IPS DF 6.9 (cell line): Measurements from ENCODE around the gene VAV1.

ENCODE experiments used
- DNase-seq: peaks from one replicate; pipeline ENCODE4 v3.0.0-alpha.2; 2013; ENCODE audit warnings: low read depth, low spot score
- H3K27ac ChIP-seq: one replicate; pipeline ENCODE4 v1.5.1; 2013; ENCODE audit warnings: low read length, control low read depth
- H3K27me3 ChIP-seq: 2 replicates; pipeline ENCODE4 v1.6.1; 2013; ENCODE audit warnings: mild to moderate bottlenecking, low read length; ENCODE audit not compliant: control insufficient read depth, insufficient read depth
- H3K36me3 ChIP-seq: 2 replicates; pipeline ENCODE4 v1.6.1; 2013; ENCODE audit warnings: low read length; ENCODE audit not compliant: control insufficient read depth, insufficient read depth
- H3K4me1 ChIP-seq: 2 replicates; pipeline ENCODE4 v1.6.1; 2013; ENCODE audit warnings: low read length; ENCODE audit not compliant: control insufficient read depth, insufficient read depth
- H3K4me3 ChIP-seq: 2 replicates; pipeline ENCODE4 v1.5.1; 2013; ENCODE audit warnings: mild to moderate bottlenecking, low read length
- H3K9me3 ChIP-seq: 2 replicates; pipeline ENCODE4 v1.6.1; 2013; ENCODE audit warnings: low read length, inconsistent platforms; ENCODE audit not compliant: control insufficient read depth, insufficient read depth
- WGBS: extraction: QIAGEN DNeasy Blood & Tissue Kit; methylation state at CpG from one replicate; pipeline ENCODE4 v1.1.7; 2013; ENCODE audit warnings: mixed read lengths, missing lambda C conversion rate; ENCODE audit not compliant: insufficient read length, insufficient coverage; 5-methylcytosine and 5-hydroxymethylcytosine counted together

VAV1 gene

GRCh38 chr19:6772028-6772865, at the start of gene VAV1:
VAV1 (plus strand) TSS chr19:6772708; CDS start chr19:6772808, 100 bp downstream.
- Histone ChIP-seq H3K27me3 (no peaks in the 10 kb centered on the region), H3K36me3 (no peaks in the 10 kb centered on the region), H3K4me1 (peaks cover 7% of the 10 kb centered on the region), H3K9me3 (no peaks in the 10 kb centered on the region), H3K27ac (no peak within 1 kb of the TSS), H3K4me3 (no peak within 1 kb of the TSS)
- no CpG with 5 or more reads among the region's 25 CpGs for WGBS
- DNase-seq, result no peak

- Histone ChIP-seq H3K9me3 (no peaks in the 10 kb centered on the region), H3K27me3 (no peaks in the 10 kb centered on the region), H3K36me3 (no peaks in the 10 kb centered on the region), H3K4me1 (0 out of 2 replicates have a peak, but pooled peaks cover 3% of the 10 kb centered on the region), H3K4me3 (no peak overlapping the region), H3K27ac (no peak overlapping the region)
- no peak for DNase-seq
- no CpG with 5 or more reads among the region's 13 CpGs for WGBS
Measured at GRCh38 chr19:6723108-6723618, 49.3 kb upstream of the VAV1 start.

- Histone ChIP-seq H3K36me3 (no peaks in the 10 kb centered on the region), H3K27ac (no peak overlapping the region), H3K4me1 (0 out of 2 replicates have a peak, but pooled peaks cover 3% of the 10 kb centered on the region), H3K4me3 (no peak overlapping the region), H3K27me3 (no peaks in the 10 kb centered on the region), H3K9me3 (no peaks in the 10 kb centered on the region)
- WGBS, result no CpG with 5 or more reads among the region's 5 CpGs
- DNase-seq, result no peak
Measured at GRCh38 chr19:6723738-6724137, 48.8 kb upstream of the VAV1 start.

GRCh38 chr19:6724631-6725492, 47.6 kb upstream of the VAV1 start:
- Histone ChIP-seq H3K27me3 (no peaks in the 10 kb centered on the region), H3K9me3 (no peaks in the 10 kb centered on the region), H3K36me3 (no peaks in the 10 kb centered on the region), H3K27ac (no peak overlapping the region), H3K4me1 (no peaks in the 10 kb centered on the region), H3K4me3 (no peak overlapping the region)
- no CpG with 5 or more reads among the region's 15 CpGs for WGBS
- no peak for DNase-seq

GRCh38 chr19:6725513-6726231, 46.8 kb upstream of the VAV1 start:
- Histone ChIP-seq H3K36me3 (no peaks in the 10 kb centered on the region), H3K9me3 (no peaks in the 10 kb centered on the region), H3K4me1 (no peaks in the 10 kb centered on the region), H3K4me3 (no peak overlapping the region), H3K27me3 (no peaks in the 10 kb centered on the region), H3K27ac (no peak overlapping the region)
- no peak for DNase-seq
- WGBS, result no CpG with 5 or more reads among the region's 16 CpGs

- H3K9me3 ChIP-seq, result no peaks in the 10 kb centered on the region
- H3K4me3 ChIP-seq, result no peak overlapping the region
- peaks cover 7% of the 10 kb centered on the region for H3K36me3 ChIP-seq
- H3K27me3 ChIP-seq, result no peaks in the 10 kb centered on the region
- H3K4me1 ChIP-seq, result no peaks in the 10 kb centered on the region; the same call in none of the 2 replicates
- no CpG with 5 or more reads among the region's 8 CpGs for WGBS
- no peak overlapping the region for H3K27ac ChIP-seq
- DNase-seq, result no peak
Measured at GRCh38 chr19:6728346-6728745, 44.2 kb upstream of the VAV1 start.

- no peak for DNase-seq
- Histone ChIP-seq H3K27me3 (no peaks in the 10 kb centered on the region), H3K36me3 (peaks cover 7% of the 10 kb centered on the region), H3K4me1 (no peaks in the 10 kb centered on the region; the same call in none of the 2 replicates), H3K9me3 (no peaks in the 10 kb centered on the region), H3K27ac (no peak overlapping the region), H3K4me3 (no peak overlapping the region)
- WGBS, result no CpG with 5 or more reads among the region's 23 CpGs
Measured at GRCh38 chr19:6729573-6730152, 42.8 kb upstream of the VAV1 start.

- no CpG with 5 or more reads among the region's 27 CpGs for WGBS
- Histone ChIP-seq H3K9me3 (no peaks in the 10 kb centered on the region), H3K27me3 (no peaks in the 10 kb centered on the region), H3K4me3 (no peak overlapping the region; the same call in 1 of the 2 replicates), H3K27ac (no peak overlapping the region), H3K36me3 (peaks cover 7% of the 10 kb centered on the region), H3K4me1 (no peaks in the 10 kb centered on the region; the same call in none of the 2 replicates)
- no peak for DNase-seq
Measured at GRCh38 chr19:6730153-6730804, 42.2 kb upstream of the VAV1 start.

- H3K27me3 ChIP-seq, result no peaks in the 10 kb centered on the region
- no CpG with 5 or more reads among the region's 30 CpGs for WGBS
- H3K27ac ChIP-seq, result no peak overlapping the region
- peaks cover 7% of the 10 kb centered on the region for H3K36me3 ChIP-seq
- no peak overlapping the region for H3K4me3 ChIP-seq
- H3K9me3 ChIP-seq, result no peaks in the 10 kb centered on the region
- no peaks in the 10 kb centered on the region; the same call in none of the 2 replicates for H3K4me1 ChIP-seq
- DNase-seq, result no peak
Measured at GRCh38 chr19:6730941-6731670, 41.4 kb upstream of the VAV1 start.
